Measurements from ENCODE around the gene NOXO1. TPM values are rescaled to one million over a fixed set of nuclear protein-coding genes. Genes with fewer than 3 reads are reported as not detected.

NOXO1 gene, protein sequence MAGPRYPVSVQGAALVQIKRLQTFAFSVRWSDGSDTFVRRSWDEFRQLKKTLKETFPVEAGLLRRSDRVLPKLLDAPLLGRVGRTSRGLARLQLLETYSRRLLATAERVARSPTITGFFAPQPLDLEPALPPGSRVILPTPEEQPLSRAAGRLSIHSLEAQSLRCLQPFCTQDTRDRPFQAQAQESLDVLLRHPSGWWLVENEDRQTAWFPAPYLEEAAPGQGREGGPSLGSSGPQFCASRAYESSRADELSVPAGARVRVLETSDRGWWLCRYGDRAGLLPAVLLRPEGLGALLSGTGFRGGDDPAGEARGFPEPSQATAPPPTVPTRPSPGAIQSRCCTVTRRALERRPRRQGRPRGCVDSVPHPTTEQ
- 1.9 and 2.8 TPM in 2 replicates for total RNA-seq (2013; cell fraction: nucleolus; rRNA removed)
- total RNA-seq (2014; rRNA removed) (0.33 and 0.34 TPM in 2 replicates), total RNA-seq (2014; rRNA removed; fragmentation: Illumina TruSeq; extraction: Trizol) (not detected in 2 replicates), total RNA-seq (2021) (0.26 and 0.40 TPM in 2 replicates), polyA plus RNA-seq (2011; rRNA removed) (0.14 and 0.26 TPM in 2 replicates), polyA plus RNA-seq (2014; fragmentation: Illumina TruSeq; extraction: Trizol) (0.09 TPM in 1 of 2 replicates, not detected in the other), polyA plus RNA-seq (2014; fragmentation: Nextera tagmentation; extraction: Ambion mirVana) (not detected), polyA plus RNA-seq (2014; rRNA removed) (0.46 and 0.76 TPM in 2 replicates), polyA plus RNA-seq (2016; fragmentation: Nextera tagmentation; extraction: Ambion mirVana) (under 1 TPM in 1 of 2 experiments, not detected in 1; 0.14 TPM), polyA minus RNA-seq (2011; rRNA and poly(A)+ RNA removed) (0.67 TPM in 1 of 2 replicates, not detected in the other), Bru-seq, nascent RNA (percentile 29 among the genes with signal in this experiment), BruChase-seq, experiment 1, labeled RNA remaining after a 6-hour chase (percentile 18 among the genes with signal in this experiment), BruChase-seq, experiment 2, labeled RNA remaining after a 2-hour chase (percentile 16 among the genes with signal in this experiment)
- polyA plus RNA-seq (2011; ENCODE audit: low read depth): not detected
- polyA plus RNA-seq (2011; cell fraction: cytosol; rRNA removed): 0.91 and 1.1 TPM in 2 replicates
- 5.9 and 6.2 TPM in 2 replicates for polyA plus RNA-seq (2011; cell fraction: nucleus; rRNA removed)
- 0.17 TPM in 1 of 2 replicates, not detected in the other for polyA plus RNA-seq (2012)
- polyA minus RNA-seq (2011; cell fraction: cytosol; rRNA and poly(A)+ RNA removed): not detected in 2 replicates
- 0.77 and 1.5 TPM in 2 replicates for polyA minus RNA-seq (2011; cell fraction: nucleus; rRNA and poly(A)+ RNA removed)
- long read RNA-seq, experiment 1: 0 reads
- long read RNA-seq, experiment 2: 0 reads

DNA sequence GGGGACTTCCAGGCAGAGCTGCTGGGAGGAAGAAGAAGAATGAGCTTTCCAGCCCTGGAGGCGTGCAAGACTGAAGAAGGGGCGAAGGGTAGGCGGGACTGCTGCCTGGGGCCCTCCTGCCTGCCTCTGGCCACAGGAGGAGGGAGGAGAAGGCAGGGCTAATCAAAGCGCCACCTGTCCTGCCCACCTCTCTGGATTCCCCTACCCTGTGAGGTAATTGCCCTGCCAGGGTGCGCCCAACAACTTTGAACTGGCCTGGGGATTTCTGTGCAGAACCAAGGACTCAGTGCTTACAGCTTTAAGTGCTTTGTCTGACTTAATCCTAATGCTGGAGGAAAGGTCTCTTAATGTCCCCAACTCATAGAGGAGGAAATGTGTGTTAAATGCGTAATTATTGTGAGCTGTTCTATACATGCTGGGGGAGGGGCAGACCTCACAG lies at the start of gene NOXO1:
Gene NOXO1 (minus strand): TSS at position 72 of the 439 bp plus-strand sequence. CDS start 290 bp downstream, outside the sequence.
- TF ChIP-seq NBN (IDR thresholded peaks at IDR 0.05) (0 out of 2 replicates have a peak, but pooled peaks have one; percentile 50), MTA3 (IDR thresholded peaks at IDR 0.05; ENCODE audit: borderline replicate concordance, low read length) (peak; percentile 70; the same call in 1 of the 2 replicates), IKZF2 (IDR thresholded peaks at IDR 0.05) (0 out of 4 replicates have a peak, but pooled peaks of 1 of the 2 experiments have one; percentile 9), ATF7 (IDR thresholded peaks at IDR 0.05; ENCODE audit: low read depth) (peak; percentile 75), IKZF1 (conservative IDR thresholded peaks at IDR 0.05) (0 out of 2 replicates have a peak, but pooled peaks have one; percentile 30), TCF12 (IDR thresholded peaks at IDR 0.05; ENCODE audit: low read depth, low read length) (0 out of 2 replicates have a peak, but pooled peaks have one; percentile 25), BHLHE40 (IDR thresholded peaks at IDR 0.05; ENCODE audit: borderline replicate concordance in 1 of 2, low read depth in 2 of 2, low read length in 1 of 2) (peak in 1 of 2 experiments; percentile 8; a peak in 1 of 4 replicates), GATAD2B (conservative IDR thresholded peaks at IDR 0.05; ENCODE audit: low read depth) (peak; percentile 51; the same call in 1 of the 2 replicates)
- TF ChIP-seq, protein P1, sequence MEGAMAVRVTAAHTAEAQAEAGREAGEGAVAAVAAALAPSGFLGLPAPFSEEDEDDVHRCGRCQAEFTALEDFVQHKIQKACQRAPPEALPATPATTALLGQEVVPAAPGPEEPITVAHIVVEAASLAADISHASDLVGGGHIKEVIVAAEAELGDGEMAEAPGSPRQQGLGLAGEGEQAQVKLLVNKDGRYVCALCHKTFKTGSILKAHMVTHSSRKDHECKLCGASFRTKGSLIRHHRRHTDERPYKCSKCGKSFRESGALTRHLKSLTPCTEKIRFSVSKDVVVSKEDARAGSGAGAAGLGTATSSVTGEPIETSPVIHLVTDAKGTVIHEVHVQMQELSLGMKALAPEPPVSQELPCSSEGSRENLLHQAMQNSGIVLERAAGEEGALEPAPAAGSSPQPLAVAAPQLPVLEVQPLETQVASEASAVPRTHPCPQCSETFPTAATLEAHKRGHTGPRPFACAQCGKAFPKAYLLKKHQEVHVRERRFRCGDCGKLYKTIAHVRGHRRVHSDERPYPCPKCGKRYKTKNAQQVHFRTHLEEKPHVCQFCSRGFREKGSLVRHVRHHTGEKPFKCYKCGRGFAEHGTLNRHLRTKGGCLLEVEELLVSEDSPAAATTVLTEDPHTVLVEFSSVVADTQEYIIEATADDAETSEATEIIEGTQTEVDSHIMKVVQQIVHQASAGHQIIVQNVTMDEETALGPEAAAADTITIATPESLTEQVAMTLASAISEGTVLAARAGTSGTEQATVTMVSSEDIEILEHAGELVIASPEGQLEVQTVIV (IDR thresholded peaks at IDR 0.05; ENCODE audit: borderline replicate concordance, partially characterized antibody): no peak
- TF ChIP-seq, protein P2, sequence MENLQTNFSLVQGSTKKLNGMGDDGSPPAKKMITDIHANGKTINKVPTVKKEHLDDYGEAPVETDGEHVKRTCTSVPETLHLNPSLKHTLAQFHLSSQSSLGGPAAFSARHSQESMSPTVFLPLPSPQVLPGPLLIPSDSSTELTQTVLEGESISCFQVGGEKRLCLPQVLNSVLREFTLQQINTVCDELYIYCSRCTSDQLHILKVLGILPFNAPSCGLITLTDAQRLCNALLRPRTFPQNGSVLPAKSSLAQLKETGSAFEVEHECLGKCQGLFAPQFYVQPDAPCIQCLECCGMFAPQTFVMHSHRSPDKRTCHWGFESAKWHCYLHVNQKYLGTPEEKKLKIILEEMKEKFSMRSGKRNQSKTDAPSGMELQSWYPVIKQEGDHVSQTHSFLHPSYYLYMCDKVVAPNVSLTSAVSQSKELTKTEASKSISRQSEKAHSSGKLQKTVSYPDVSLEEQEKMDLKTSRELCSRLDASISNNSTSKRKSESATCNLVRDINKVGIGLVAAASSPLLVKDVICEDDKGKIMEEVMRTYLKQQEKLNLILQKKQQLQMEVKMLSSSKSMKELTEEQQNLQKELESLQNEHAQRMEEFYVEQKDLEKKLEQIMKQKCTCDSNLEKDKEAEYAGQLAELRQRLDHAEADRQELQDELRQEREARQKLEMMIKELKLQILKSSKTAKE (IDR thresholded peaks at IDR 0.05; ENCODE audit: low read depth, poor library complexity, severe bottlenecking): no peak
- no peaks in the 10 kb centered on the region for H3K9me3 ChIP-seq (replicated peaks; ENCODE audit: control insufficient read depth, insufficient read depth, low read length)
- no peak within 1 kb of the TSS for H3K9ac ChIP-seq (ENCODE audit: control insufficient read depth, insufficient read depth, low read length)
- BruUV-seq (replicated peaks): no TSS peak
- no peaks in the 10 kb centered on the region; the same call in none of the 2 replicates for H3K79me2 ChIP-seq (ENCODE audit: control insufficient read depth, insufficient read depth, low read length)
- POLR2A ChIA-PET: interaction anchor here (1.5 to 4.7 kb wide), 6 partner anchors 10 to 38 kb away, joined by 4 to 25 read pairs (median 12); partner anchors contain the start of genes MSRB1, NDUFB10, RPS2 and TBL3
- ATAC-seq (peak; percentile 66), FAIRE-seq (no peak), DNase-seq (ENCODE audit: low read depth, low spot score) (no peak)
- no peak within 1 kb of the TSS for H3K27ac ChIP-seq (ENCODE audit: control insufficient read depth, insufficient read depth)
- intact Hi-C loops (cut with micrococcal nuclease; ENCODE audit: unreplicated experiment): no loop called here
- RAD21 ChIA-PET (ENCODE audit: unreplicated experiment): interaction anchor here (1.0 to 2.6 kb wide), 6 partner anchors 10 to 159 kb away, joined by 3 to 12 read pairs (median 6); partner anchors contain the start of genes RPS2 and TBL3
- 0 out of 4 replicates have a peak, but pooled peaks cover 0 to 5% of the 10 kb centered on the region in 2 experiments for H3K27me3 ChIP-seq (replicated peaks in 1 of 2; ENCODE audit: control insufficient read depth in 2 of 2, insufficient read depth in 2 of 2, low read length in 1 of 2)
- H4K20me1 ChIP-seq (ENCODE audit: control insufficient read depth, insufficient read depth): no peaks in the 10 kb centered on the region
- CTCF ChIA-PET: interaction anchor here (0.6 to 1.8 kb wide), 7 partner anchors 10 to 173 kb away, joined by 3 to 6 read pairs (median 5); partner anchors contain the start of gene RNF151
- H3K4me1 ChIP-seq (ENCODE audit: control insufficient read depth, insufficient read depth, low read length): peaks cover 28% of the 10 kb centered on the region
- no peak within 1 kb of the TSS for H3K4me2 ChIP-seq (ENCODE audit: control insufficient read depth, insufficient read depth)
- SMC1A ChIA-PET (ENCODE audit: uncharacterized antibody, unreplicated experiment): interaction anchor here (1.2 to 1.7 kb wide), 3 partner anchors 16 to 27 kb away, joined by 3 to 7 read pairs (median 5); partner anchors contain the start of gene RPS2
- WGBS (ENCODE audit: insufficient coverage, insufficient replicate concordance, low lambda C conversion rate, missing lambda C conversion rate): 0% methylated on average over 6 of the region's 6 CpGs
- H2AFZ ChIP-seq (ENCODE audit: control insufficient read depth, low read depth, low read length): no peak within 1 kb of the TSS
- no peak within 1 kb of the TSS for H3K4me3 ChIP-seq
- in situ Hi-C loops (cut with MboI): no loop called here
- peaks cover 5 to 21% of the 10 kb centered on the region in 2 experiments; a peak in 3 of 4 replicates for H3K36me3 ChIP-seq (ENCODE audit: control insufficient read depth in 2 of 2, insufficient read depth in 2 of 2, low read length in 1 of 2)

Measured in GM12878 (cell line).